GM19043 (cell line): ENCODE data around the gene PSMD3.
"Not testable (repeated sequence)": the region's sequence is repeated elsewhere in the genome, so short reads cannot be mapped to it uniquely, and the experiment has no call there.

Experiments used
- ATAC-seq: cut with Tn5 transposase; IDR thresholded peaks from one replicate; pipeline ENCODE4 v1.9.1; 2021; ENCODE audit warnings: low read depth; ENCODE audit not compliant: unreplicated experiment

PSMD3 gene

DNA sequence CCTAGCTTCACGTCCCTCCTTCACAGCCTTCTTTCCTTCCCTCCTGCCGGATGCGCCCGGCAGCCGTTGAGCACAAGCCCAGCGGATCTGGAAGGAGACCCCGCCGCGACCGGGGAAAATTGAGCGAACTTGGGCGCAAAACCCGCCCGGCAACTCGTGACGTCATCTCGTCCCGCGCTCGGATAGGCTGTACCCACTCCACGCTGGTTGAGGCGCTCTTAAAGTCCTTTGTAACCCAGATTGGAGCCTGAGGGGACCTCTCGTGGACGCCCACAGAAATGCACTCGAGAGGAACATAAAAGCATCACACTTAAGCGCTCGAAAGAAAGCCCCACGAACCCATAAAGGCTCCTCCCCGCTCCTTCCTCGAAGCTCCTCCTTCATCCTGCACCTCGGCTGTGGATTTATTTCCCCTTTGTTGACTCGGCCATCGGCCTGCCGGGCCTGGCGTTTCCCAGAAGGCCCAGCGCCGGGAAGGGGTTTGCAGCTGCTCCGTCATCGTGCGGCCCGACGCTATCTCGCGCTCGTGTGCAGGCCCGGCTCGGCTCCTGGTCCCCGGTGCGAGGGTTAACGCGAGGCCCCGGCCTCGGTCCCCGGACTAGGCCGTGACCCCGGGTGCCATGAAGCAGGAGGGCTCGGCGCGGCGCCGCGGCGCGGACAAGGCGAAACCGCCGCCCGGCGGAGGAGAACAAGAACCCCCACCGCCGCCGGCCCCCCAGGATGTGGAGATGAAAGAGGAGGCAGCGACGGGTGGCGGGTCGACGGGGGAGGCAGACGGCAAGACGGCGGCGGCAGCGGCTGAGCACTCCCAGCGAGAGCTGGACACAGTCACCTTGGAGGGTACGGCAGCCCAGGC is at the start of gene PSMD3:
TSS of gene PSMD3 (plus strand) at position 457 of the 856 bp plus-strand sequence. CDS start at position 621, 164 bp downstream.
- ATAC-seq: peak; percentile 95

DNA sequence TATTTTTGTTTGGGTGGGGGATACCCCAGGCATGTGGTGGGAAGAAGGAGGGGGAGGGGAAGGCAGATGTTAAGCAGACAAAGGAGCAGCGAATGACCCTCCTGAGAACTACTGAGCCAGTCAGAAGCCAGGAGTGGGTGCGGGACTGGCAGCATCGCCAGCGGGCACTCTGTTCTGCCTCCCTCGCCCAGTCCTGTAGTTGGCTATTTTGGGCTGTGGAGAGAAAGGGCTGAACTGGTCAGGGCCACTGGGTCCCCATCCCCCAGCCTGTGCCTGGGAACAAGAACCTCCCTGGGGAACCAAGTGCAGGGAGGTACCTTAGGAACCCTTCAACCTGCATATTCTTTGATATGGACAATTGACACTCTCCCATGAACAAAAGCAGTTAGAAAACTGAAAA is 46.7 kb upstream of the PSMD3 start:
- no peak for ATAC-seq

DNA sequence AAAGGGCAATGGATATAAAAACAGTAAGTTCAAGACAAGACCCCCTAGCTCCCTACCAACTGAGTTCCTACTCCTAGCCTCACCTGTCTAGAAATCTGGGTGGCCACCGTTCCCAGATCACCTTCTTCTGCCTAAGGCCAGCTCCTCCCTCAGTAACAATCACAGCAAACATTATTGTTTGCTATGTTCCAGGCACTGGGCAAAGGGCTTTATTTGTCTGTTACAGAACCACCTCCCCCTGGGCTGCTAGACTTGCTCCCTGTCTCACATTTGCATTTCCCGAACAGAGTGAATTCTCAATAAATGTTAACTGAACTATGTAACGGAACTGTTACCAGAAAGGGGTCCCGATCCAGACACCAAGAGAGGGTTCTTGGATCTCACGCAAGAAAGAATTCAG is 46.3 kb upstream of the PSMD3 start:
- no peak for ATAC-seq

DNA sequence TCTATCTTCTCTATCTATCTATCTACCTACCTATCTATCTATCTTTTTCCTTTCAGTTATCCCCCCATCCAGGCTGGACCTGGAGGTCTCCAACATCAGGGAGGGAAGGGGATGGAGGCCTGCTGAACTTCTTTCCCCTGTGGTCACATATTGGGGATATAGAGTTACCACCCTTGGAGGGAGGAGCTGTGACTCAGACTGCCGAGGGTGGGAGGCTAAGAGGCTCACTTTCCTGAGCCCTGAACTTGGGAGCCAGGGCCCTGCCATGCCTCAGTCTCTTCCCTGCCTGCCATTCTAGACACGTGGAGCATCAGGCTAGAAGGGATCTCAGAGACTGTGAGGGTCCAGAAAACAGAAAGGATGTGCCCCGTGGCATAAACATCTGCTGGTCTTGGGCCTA is 44.7 kb upstream of the PSMD3 start:
- no peak for ATAC-seq

DNA sequence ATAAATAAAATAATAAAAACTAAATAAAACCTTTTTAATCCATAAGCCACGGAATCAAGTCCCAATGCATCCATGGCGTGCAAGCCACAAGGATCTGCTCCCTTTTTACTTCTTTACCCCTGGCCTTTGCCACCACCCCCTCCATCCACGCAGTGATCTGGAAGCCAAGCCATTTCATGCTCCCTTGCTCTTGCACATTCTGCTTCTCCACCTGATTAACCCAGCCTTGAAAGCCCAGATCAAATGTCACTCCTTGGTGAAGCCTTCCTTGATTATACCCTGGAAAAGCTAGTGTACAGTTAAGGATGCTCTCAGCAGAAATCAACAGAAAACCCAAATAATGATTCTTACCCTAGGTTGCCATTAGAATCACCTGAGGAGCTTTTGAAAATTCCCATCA is 43.2 kb upstream of the PSMD3 start:
- ATAC-seq: no peak

DNA sequence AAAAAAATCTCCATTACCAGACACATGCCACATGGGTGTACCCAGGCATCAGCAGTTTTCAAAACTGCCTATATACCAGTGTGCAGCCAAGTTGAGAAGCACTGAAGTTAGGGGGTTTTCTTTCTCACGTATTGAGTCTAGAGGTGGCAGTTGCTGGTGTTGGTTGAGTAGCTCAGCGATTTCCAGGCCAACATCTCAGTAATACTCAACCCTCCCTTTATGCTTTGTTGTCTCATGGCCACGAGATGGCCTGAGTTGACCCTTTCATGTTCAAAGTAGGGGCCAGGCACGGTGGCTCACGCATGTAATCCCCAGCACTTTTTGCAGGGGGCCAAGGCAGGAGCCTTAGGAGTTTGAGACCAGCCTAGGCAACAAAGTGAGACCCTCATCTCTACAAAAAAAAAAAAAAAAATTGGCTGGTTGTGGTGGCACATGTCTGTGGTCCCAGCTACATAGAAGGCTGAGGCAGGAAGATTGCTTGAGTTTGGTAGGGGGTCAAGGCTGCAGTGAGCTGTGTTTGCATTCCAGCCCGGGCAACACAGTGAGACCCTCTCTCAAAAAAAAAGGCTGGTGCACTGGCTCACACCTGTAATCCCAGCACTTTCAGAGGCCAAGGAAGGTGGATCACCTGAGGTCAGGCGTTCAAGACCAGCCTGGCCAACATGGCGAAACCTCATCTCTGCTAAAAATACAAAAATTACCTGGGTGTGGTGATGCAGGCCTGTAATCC is 42.3 kb upstream of the PSMD3 start:
- ATAC-seq: no peak

DNA sequence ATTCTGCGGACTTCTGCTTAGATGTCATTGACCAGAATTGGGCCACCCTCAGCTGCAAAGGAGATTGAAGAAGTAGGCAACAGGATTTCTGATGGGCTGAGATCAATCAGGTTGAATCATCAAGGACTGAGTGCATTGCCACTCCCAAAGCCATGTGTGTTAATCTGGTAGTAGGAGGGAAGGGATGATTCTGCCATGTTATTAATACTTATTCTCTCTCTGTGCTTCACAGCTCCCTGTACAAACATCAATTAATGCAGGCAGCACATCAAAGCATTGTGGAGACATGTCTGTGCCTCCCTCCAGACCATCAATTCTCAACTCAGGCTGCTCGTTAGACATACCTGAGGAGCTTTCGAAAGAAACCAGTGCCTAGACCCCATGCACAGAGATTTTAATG is 41.5 kb upstream of the PSMD3 start:
- ATAC-seq: no peak

DNA sequence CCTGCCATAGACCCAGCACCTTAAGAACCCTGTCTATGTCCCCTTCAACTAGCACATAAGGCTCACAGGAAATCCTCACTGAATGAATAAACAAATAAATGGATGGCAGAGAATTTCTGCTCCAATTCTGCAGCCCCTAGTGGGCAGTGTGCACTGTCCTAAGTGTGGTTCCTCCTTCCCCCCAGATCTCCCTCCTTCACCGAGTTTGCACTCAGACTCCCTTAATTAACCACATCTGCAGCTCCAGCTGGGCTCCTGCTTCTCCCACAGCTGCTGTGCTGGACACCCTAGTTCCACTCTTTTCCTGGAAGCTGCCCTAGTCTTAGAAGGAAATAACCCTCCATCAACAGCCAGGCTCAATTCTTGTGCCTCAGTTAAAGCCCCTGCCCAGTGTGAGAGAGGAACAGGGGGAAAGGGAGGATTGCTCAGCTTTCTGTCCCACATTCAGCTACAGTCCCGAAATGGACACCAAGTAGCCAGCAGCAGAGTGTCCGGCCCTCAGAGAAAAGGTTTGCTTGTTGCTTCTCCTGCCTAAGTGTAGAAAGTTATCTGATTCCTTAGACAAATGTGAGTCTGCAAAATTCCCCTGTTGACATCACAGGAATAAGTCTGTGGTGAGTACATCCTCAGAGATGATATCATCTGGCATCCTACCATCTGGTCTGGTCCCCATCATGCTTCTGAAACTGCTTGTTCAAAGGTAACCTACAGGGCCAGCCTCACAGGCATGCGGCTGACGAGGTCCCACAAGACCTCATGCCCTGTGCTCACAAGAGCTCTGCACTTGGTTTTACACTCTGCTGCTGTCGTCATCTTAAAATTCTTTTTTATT is 40.8 kb upstream of the PSMD3 start:
- ATAC-seq: no peak

DNA sequence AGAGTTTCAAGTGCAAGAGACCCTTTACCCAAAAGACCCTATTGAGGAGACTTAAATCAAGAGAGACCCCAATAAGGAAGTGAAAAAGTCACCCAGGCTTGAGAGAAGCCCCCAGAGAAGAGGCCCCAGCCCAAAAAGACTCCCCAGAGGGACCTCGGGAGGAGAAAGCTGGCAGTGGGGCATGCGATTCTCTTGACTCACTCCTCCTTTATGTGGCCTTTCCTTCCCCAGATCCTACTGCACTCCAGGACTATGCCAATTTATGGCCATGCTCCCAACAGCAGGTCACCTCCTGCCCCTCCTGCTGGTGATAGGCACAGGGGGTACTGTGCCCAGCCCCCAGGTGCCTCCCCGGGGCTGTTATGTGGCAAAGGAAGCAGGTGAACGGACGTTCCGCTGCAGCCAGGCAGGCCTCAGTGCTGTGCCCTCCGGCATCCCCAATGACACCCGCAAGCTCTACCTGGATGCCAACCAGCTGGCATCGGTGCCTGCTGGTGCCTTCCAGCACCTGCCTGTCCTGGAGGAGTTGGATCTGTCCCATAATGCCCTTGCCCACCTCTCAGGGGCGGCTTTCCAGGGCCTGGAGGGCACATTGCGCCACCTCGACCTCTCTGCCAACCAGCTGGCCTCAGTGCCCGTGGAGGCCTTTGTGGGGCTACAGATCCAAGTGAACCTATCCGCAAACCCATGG is 36.8 kb upstream of the PSMD3 start:
- no peak for ATAC-seq

DNA sequence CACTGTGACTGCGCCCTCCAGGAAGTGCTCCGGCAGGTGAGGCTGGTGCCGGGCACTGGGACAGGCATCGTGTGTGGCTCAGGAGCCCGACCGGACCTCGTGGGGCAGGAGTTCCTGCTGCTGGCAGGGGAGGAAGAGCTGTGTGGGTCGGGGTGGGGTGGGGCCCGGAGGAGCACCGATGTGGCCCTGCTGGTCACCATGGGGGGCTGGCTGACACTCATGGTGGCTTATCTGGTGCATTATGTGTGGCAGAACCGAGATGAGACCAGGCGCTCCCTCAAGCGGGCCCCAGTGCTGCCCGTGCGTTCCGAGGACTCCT is 36.3 kb upstream of the PSMD3 start:
- no peak for ATAC-seq

DNA sequence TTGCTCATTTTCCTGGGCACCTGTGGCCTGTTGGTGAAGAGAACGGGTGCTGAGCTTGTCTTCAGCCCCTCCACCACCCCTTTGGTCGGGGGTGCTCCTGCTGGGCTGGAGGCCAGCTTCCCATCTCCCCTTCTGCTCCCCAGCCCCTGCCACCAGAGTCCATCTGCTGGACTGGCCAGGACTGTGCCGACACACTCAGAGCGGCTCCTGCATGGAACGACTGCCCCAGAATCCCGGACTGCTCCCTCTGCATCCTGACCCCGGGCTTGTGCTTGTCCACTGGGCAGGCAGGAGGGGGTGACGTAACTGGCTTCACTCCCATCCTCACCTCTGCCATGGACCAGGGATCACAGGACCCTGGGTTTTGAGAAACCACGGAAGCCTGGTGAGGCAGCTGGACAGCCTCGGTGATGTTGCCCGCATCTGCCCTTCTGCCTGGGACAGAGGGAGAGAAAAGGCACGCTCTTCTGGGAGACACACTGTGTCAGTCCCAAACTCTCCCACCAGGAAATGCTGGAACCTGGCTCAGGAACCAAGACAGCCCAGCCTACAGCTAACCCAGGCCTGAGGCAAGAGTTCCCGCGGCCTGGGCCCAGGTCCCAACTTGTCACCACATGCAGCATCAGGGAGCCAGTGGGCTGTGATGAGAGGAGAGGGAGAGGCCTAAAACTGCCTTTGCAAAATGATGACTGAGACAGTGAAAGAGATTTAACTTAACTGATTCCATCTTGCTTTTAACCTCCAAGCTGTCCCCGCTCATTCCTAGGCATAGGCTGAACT is 33.9 kb upstream of the PSMD3 start:
- ATAC-seq: no peak

DNA sequence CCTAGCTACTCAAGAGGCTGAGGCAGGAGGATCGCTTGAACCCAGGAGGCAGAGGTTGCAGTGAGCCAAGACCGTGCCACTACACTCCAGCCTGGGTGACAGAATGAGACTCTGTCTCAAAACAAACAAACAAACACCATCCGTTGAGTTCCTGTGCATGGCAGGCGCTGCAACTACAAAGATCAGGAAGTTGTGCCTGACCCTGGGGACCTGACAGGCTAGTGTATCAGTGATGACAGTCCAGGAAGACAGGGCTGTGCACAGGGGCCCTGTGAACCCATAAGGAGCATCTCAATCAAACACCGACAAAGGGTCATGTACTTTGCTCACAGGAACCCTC is 32.1 kb upstream of the PSMD3 start:
- not testable (repeated sequence) for ATAC-seq

DNA sequence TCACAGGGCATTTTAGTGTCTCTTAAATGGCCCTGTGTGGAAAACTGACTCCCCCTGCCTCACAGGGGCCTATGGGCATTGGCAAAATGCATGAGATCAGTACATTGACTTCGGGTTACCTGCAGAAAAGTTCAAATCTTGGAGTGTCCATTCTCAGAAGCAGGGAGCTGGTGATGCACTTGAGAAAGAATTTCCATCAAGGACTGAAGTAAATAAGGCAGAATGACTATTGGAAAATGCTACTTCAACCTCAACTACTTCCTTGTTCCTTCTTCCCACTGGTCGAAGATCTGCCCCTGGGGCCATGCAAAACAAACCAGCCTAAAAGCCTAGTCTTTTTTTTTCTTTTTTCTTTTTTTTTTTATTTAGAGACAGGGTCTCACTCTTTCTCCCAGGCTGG is 31.6 kb upstream of the PSMD3 start:
- ATAC-seq: no peak

DNA sequence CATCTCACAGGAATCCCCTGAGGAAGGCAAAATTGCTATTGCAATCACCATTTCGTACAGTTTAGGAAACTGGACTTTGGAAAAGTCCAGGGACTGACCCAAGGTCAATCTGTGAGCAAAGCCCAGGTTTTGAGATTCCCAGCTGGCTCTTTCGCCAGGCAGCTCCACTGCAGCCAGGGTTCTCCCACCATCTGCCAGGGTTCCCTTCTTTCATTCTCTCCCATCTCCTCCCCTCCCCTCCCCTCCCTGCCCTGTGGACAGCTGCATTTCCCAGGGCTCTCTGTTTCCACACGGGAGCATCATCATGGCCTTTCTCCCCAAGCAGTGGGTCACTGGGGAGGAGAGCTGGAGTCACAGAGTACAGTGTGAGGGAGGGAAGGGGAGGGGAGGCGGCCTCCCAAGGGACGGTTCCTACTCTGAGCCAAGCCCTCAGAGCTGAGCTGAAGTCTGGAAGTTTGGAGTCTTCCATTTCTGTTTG is 29.7 kb upstream of the PSMD3 start:
- no peak for ATAC-seq

DNA sequence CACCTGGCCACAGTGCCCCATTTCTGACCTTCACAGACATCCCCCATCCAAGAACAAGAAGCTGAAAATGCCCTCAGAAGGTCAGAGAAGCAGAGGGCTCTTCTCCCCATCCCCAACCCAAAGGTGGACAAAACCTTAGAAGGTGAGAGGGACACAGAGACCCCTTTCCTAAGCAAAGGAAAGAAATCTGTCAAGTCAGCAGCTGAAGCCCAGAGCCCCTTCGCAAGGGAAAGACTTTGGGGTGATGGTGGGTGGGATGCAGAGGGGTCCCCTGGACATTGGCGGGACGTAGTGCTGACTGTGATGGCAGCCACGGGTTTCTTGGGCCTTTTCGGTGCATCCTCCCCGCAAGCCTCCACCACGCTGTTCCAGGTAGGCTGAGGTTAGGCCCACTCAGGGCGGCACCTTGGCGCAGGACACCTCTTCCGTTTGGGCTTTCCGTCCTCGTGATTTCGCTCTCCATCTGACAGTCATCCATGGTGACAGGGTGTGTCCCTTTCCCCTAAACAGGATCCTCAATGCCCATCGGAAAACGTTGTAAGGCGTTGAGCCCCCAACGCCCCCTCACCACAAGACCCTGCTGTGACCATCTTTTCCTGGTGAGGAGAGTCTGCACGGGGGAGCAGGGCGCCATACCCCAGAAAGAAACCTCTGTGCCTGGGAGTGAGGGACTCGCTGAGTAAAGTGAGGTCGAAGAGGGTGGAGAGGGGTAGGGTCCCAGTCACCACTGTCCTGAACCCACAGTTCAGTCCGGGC is 28.5 kb upstream of the PSMD3 start:
- ATAC-seq: no peak

DNA sequence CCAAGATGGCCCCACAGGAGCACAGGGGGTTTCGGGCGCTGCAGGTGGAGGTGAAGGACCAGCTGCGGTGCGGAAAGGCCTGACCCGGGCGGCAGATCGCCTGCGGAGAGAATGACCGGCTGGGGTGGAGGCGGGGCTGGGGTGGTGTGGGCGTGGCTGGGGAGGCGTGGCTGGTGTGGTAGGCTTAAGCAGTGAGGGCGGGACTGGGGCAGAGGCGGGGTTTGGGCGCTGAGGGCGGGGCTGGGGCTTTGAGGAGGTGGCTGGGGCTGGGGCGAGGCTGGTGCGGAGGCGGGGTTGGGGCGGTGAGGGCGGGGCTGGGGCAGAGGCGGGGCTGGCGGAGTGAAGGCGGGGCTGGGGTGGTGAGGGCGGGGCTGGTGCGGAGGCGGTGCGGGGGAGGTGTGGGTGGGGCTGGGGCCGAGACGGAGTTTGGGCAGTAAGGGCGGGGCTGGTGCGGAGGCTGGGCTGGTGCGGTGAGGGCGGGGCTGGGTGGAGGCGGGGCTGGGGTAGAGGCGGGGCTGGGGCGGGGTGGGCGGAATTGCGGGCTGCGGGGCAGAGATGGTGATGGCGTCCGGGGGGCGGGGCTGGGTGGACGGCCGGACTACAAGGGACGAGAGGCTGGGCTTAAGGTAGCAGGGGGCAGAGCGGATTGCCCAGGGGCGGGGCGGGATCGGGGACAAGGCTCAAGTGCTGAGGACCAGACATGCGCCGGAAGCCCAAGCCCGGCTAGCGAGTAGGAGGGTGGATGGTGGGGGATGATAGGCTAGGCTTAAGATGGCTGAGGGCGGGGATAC is 27.7 kb upstream of the PSMD3 start:
- ATAC-seq: peak; percentile 66

DNA sequence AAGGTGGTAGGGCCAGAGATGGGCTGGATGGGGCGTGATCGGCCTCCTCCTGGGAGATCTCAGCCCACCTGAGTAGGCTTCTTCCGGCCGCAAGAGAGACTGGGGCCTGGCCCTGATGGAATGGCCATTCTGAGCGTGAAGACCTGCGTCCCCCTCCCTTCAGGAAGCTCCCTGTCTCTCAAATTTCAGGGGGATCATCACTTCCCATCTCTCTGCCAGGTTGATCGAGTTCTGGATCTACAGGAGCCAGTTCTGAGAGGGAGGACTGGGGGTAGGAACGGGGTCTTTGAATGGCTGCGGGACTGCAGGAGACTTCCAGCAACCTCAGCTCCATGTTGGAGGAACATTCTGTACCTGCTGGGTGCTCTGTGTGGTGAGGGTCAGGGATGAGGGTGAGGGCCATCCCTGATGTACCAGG is 27.1 kb upstream of the PSMD3 start:
- no peak for ATAC-seq

DNA sequence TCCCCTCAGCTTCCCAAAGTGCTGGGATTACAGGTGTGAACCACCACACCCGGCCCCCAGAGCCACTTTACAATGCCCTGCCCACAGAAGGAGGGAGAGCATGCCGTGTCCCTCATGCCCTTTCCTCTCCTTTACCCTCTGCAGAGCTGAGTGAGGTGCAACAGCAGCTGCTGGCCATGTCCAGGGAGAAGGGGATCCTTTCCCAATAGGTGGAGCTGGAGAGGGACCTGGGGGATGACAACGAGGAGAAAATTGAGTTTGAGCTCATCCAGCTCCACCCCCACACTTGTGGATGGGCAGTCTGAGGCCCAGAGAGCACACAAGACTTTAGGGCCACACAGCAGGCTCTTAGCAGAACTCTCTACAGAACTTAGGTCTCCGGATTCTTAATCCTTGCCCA is 25.7 kb upstream of the PSMD3 start:
- ATAC-seq: no peak
